Endothelial cell of umbilical vein (primary cell): ENCODE results near the gene CEMP1. TPM values are rescaled to one million over a fixed set of nuclear protein-coding genes. Genes with fewer than 3 reads are reported as not detected.

Source experiments
- BruUV-seq: library from RNA; stranded (reverse); fragments of 400-500 nt; replicated peaks from 2 replicates; lab custom pipeline; 2021; lab: Mats Ljungman, UMichigan
- CTCF ChIA-PET: fragments of 300-600, 350-600 bp; sonication (Branson Sonifier 250); formaldehyde crosslinking; loops from one replicate; lab custom pipeline; 2021; ENCODE audit warnings: antibody characterized with exemption, inconsistent platforms; lab: Charles Lee
- POLR2A ChIA-PET: fragments of 300-600, 350-600 bp; sonication (Branson Sonifier 250); formaldehyde crosslinking; loops from one replicate; lab custom pipeline; 2021; ENCODE audit warnings: antibody characterized with exemption, inconsistent platforms; lab: Charles Lee
- DNase-seq: peaks from one replicate; pipeline ENCODE4 v3.0.0-alpha.2; 2011; ENCODE audit warnings: low read depth, low spot score
- FAIRE-seq: peaks from 2 replicates; lab custom pipeline; 2011; peaks lifted over from hg19 to GRCh38; lab: Jason Lieb, UNC
- H2AFZ ChIP-seq: 2 replicates; pipeline ENCODE4 v1.6.0; 2012; ENCODE audit warnings: low read depth, low read length, control low read depth, inconsistent platforms
- H3K27ac ChIP-seq: 2 replicates; pipeline ENCODE4 v1.5.1; 2011; ENCODE audit warnings: low read depth, mild to moderate bottlenecking, control low read depth, low read length, moderate library complexity; ENCODE audit not compliant: insufficient read depth
- H3K27me3 ChIP-seq, 2 experiments: 2 replicates each; pipeline versions ENCODE4 v1.6.0 to v1.6.1; 2011; ENCODE audit warnings: low read length in 2 of 2, mixed read lengths in 1 of 2; ENCODE audit not compliant: control insufficient read depth in 2 of 2, insufficient read depth in 2 of 2
- H3K36me3 ChIP-seq, 2 experiments: 2 replicates in 1 of 2; 3 replicates in 1 of 2; pipeline ENCODE4 v1.5.1; 2011; ENCODE audit warnings: low read length in 2 of 2, mild to moderate bottlenecking in 1 of 2, moderate library complexity in 1 of 2; ENCODE audit not compliant: control insufficient read depth in 2 of 2, insufficient read depth in 2 of 2; ENCODE audit errors: extremely low read depth in 1 of 2
- H3K4me1 ChIP-seq: 3 replicates; pipeline ENCODE4 v1.5.1; 2011; ENCODE audit warnings: mild to moderate bottlenecking, low read length; ENCODE audit not compliant: control insufficient read depth, insufficient read depth; ENCODE audit errors: extremely low read depth
- H3K4me2 ChIP-seq: 2 replicates; pipeline ENCODE4 v1.6.1; 2011; ENCODE audit warnings: low read length, control low read depth, mixed read lengths; ENCODE audit not compliant: insufficient read depth
- H3K4me3 ChIP-seq, 3 experiments: fragments of 200-600 bp in 1 of 3; sonication (generic), shearing (Covaris generic) in 1 of 3; replicated peaks in 1 of 3; 2 replicates each; pipeline ENCODE4 v1.5.1; 2011 to 2016; ENCODE audit warnings: control low read depth in 3 of 3, low read length in 3 of 3, mild to moderate bottlenecking in 2 of 3, inconsistent platforms in 1 of 3, low read depth in 1 of 3, moderate library complexity in 1 of 3; ENCODE audit not compliant: insufficient read depth in 1 of 3
- H3K79me2 ChIP-seq: 2 replicates; pipeline ENCODE4 v1.6.0; 2012; ENCODE audit warnings: low read length, inconsistent platforms; ENCODE audit not compliant: control insufficient read depth, insufficient read depth
- H3K9ac ChIP-seq: replicated peaks from 2 replicates; pipeline ENCODE3; 2011; ENCODE audit warnings: low read length, control low read depth; ENCODE audit not compliant: insufficient read depth; ENCODE audit errors: extremely low read depth
- H3K9me1 ChIP-seq: replicated peaks from 3 replicates; pipeline ENCODE4 v1.6.0; 2011; ENCODE audit warnings: mild to moderate bottlenecking, low read length; ENCODE audit not compliant: control insufficient read depth, insufficient read depth; ENCODE audit errors: extremely low read depth
- H3K9me3 ChIP-seq: replicated peaks from 2 replicates; pipeline ENCODE4 v1.5.1; 2012; ENCODE audit warnings: low read length, inconsistent platforms; ENCODE audit not compliant: control insufficient read depth, insufficient read depth
- H4K20me1 ChIP-seq: replicated peaks from 2 replicates; pipeline ENCODE3; 2011; ENCODE audit warnings: mild to moderate bottlenecking, low read length; ENCODE audit not compliant: control insufficient read depth, insufficient read depth; ENCODE audit errors: extremely low read depth
- CTCF ChIP-seq, 2 donors: IDR thresholded peaks; 1 replicate in 1 of 2; 2 replicates in 1 of 2; pipeline ENCODE4 v1.5.1; 2011; ENCODE audit warnings: low read length in 2 of 2, mild to moderate bottlenecking in 2 of 2, moderate library complexity in 2 of 2, control low read depth in 1 of 2, inconsistent platforms in 1 of 2, low read depth in 1 of 2; ENCODE audit not compliant: insufficient read depth in 1 of 2; ENCODE audit errors: extremely low read depth in 1 of 2
- EZH2 ChIP-seq: IDR thresholded peaks from 2 replicates; pipeline ENCODE4 v1.6.1; 2012; ENCODE audit warnings: borderline replicate concordance, low read depth, mild to moderate bottlenecking, moderate library complexity, low read length, inconsistent platforms; ENCODE audit not compliant: severe bottlenecking
- FOS ChIP-seq: IDR thresholded peaks from 2 replicates; pipeline ENCODE4 v1.6.1; 2011; ENCODE audit warnings: mild to moderate bottlenecking, low read length, moderate library complexity, borderline replicate concordance; ENCODE audit not compliant: insufficient read depth
- GATA2 ChIP-seq: IDR thresholded peaks from 2 replicates; pipeline ENCODE4 v1.7.0; 2011; ENCODE audit warnings: low read depth, mild to moderate bottlenecking, moderate library complexity, mixed read lengths, low read length; ENCODE audit not compliant: insufficient read length, insufficient read depth
- JUN ChIP-seq: IDR thresholded peaks from 2 replicates; pipeline ENCODE4 v1.6.1; 2011; ENCODE audit warnings: borderline replicate concordance, low read depth; ENCODE audit not compliant: insufficient read length, insufficient read depth
- MAX ChIP-seq: IDR thresholded peaks from 2 replicates; pipeline ENCODE4 v1.6.1; 2011; ENCODE audit not compliant: insufficient read depth, insufficient read length
- MYC ChIP-seq: IDR thresholded peaks from one replicate; pipeline ENCODE4 v1.6.1; 2011; ENCODE audit warnings: mild to moderate bottlenecking, low read depth, low read length
- POLR2A ChIP-seq: IDR thresholded peaks from 2 replicates; pipeline ENCODE4 v1.6.1; 2012; ENCODE audit warnings: low read depth, mild to moderate bottlenecking, control low read depth, low read length
- POLR2AphosphoS5 ChIP-seq: IDR thresholded peaks from 2 replicates; pipeline ENCODE4 v1.6.1; 2012; ENCODE audit warnings: low read depth, mild to moderate bottlenecking, control low read depth, low read length, moderate library complexity; ENCODE audit not compliant: insufficient read depth
- dilution Hi-C: fragments of 300-500 bp; cut with MboI; formaldehyde crosslinking; loops from one replicate; pipeline ENCODE4 v1.15.0; 2019; ENCODE audit warnings: low sequenced_read_pairs; ENCODE audit not compliant: extremely low pct_ligation_motif_present
- intact Hi-C: fragments of 100-400 bp; cut with micrococcal nuclease; formaldehyde crosslinking; loops from one replicate; pipeline ENCODE4 v1.10.0; 2022
- polyA plus RNA-seq, 4 experiments: library from polyadenylated mRNA; depleted of rRNA in 3 of 4; stranded (reverse) in 3 of 4; unstranded in 1 of 4; fragments of >200 nt; gene quantifications; 2 replicates each; pipeline versions ENCODE4 v1.2.1 to v1.2.3, GENCODE V29; 2011 to 2012; ENCODE audit warnings: missing spikeins in 1 of 4
- total RNA-seq: library from RNA; stranded (reverse); gene quantifications from 2 replicates; pipeline ENCODE4 v1.2.3, GENCODE V29; 2021

Gene CEMP1
- total and polyA plus RNA-seq, 2 donors (not counting 3 experiments of a cell fraction or from before 2014, with no cell fraction given), result not detected

GRCh38 chr16:2531696-2532493 lies 687 bp upstream of the CEMP1 start:
- CTCF ChIA-PET, result interaction anchor here (0.7 to 1.2 kb wide), 3 partner anchors 11 to 64 kb away, joined by 3 to 4 read pairs (median 3); partner anchors contain the start of gene AMDHD2
- FAIRE-seq, result peak; percentile 95

More at GRCh38 chr16:2531696-2532493, 687 bp upstream of the CEMP1 start:
- H3K9me3 ChIP-seq, result no peaks in the 10 kb centered on the region
- H3K27ac ChIP-seq, result no peak overlapping the region
- POLR2A ChIA-PET, result interaction anchor here (0.8 kb wide), 1 partner anchor 11 kb away, joined by 6 read pairs; the partner anchor contains the start of gene AMDHD2
- BruUV-seq, result no TSS peak
- TF ChIP-seq POLR2A (peak; percentile 93), FOS (peak; percentile 3), POLR2AphosphoS5 (peak; percentile 97), MAX (peak; percentile 39), MYC (no peak), CTCF (IDR thresholded peaks at IDR 0.05; ENCODE audit: extremely low read depth in 1 of 2, insufficient read depth in 1 of 2, low read depth in 1 of 2, low read length in 2 of 2) (no peak), GATA2 (no peak), JUN (no peak), EZH2 (no peak)
- dilution Hi-C loops (no loop called here), intact Hi-C loops (no loop called here)
- peak; percentile 96 for DNase-seq
- H3K36me3 ChIP-seq, result peaks cover 2 to 25% of the 10 kb centered on the region in 2 experiments
- peak overlapping the region; percentile 48 for H2AFZ ChIP-seq
- H3K9me1 ChIP-seq, result no peaks in the 10 kb centered on the region
- peak overlapping the region; percentile 41 to 62 (median 62) for H3K4me3 ChIP-seq
- peaks cover 13% of the 10 kb centered on the region for H3K4me1 ChIP-seq
- no peaks in the 10 kb centered on the region for H4K20me1 ChIP-seq
- H3K4me2 ChIP-seq, result peak overlapping the region; percentile 75
- H3K9ac ChIP-seq, result peak overlapping the region; percentile 59
- H3K79me2 ChIP-seq, result no peaks in the 10 kb centered on the region
- H3K27me3 ChIP-seq, result no peaks in the 10 kb centered on the region
